SU-DHL-6 (cell line): ENCODE results near the gene PCNX4.

Source experiments
- H2AFZ ChIP-seq: fragments of 200-600 bp; sonication (generic); 2 replicates; pipeline ENCODE4 v1.6.1; 2014; ENCODE audit warnings: low read depth, mild to moderate bottlenecking, moderate library complexity, mixed read lengths, antibody characterized with exemption, low read length; ENCODE audit not compliant: severe bottlenecking
- H3F3A ChIP-seq: fragments of 200-600 bp; shearing (Covaris generic); 2 replicates; pipeline ENCODE4 v1.6.0; 2016; ENCODE audit warnings: antibody characterized with exemption, mild to moderate bottlenecking; ENCODE audit not compliant: insufficient read depth
- H3K27ac ChIP-seq: fragments of 200-600 bp; sonication (generic); 2 replicates; pipeline ENCODE4 v1.5.1; 2016; ENCODE audit warnings: low read depth, mild to moderate bottlenecking, low read length, moderate library complexity, mixed read lengths
- H3K27me3 ChIP-seq: fragments of 200-600 bp; sonication (generic), shearing (Covaris generic); 2 replicates; pipeline ENCODE4 v1.6.0; 2014; ENCODE audit warnings: mild to moderate bottlenecking, low read length
- H3K36me3 ChIP-seq: fragments of 200-600 bp; sonication (generic); 2 replicates; pipeline ENCODE4 v1.6.1; 2014; ENCODE audit warnings: mild to moderate bottlenecking, low read length, mixed read lengths
- H3K4me2 ChIP-seq: fragments of 300-600, 200-600 bp; shearing (Covaris generic), sonication (generic); 2 replicates; pipeline ENCODE4 v1.6.0; 2014; ENCODE audit warnings: low read length, low read depth, mild to moderate bottlenecking; ENCODE audit not compliant: poor library complexity, severe bottlenecking
- H3K4me3 ChIP-seq: fragments of 200-600 bp; sonication (generic); 2 replicates; pipeline ENCODE4 v1.5.1; 2014; ENCODE audit warnings: antibody characterized with exemption, low read length, mild to moderate bottlenecking, mixed read lengths; ENCODE audit not compliant: insufficient read depth, poor library complexity, severe bottlenecking
- H3K79me2 ChIP-seq: fragments of 200-600 bp; sonication (generic); 2 replicates; pipeline ENCODE4 v1.6.1; 2014; ENCODE audit warnings: mild to moderate bottlenecking, low read length, moderate library complexity; ENCODE audit not compliant: insufficient read depth
- H3K9ac ChIP-seq: fragments of 200-600 bp; sonication (generic); 2 replicates; pipeline ENCODE4 v1.7.0; 2014; ENCODE audit warnings: mild to moderate bottlenecking, low read length
- H3K9me2 ChIP-seq: fragments of 200-600 bp; sonication (generic); replicated peaks from 2 replicates; pipeline ENCODE4 v1.6.1; 2014; ENCODE audit warnings: low read length; ENCODE audit not compliant: insufficient read depth
- H3K9me3 ChIP-seq: fragments of 200-600 bp; sonication (generic); 2 replicates; pipeline ENCODE4 v1.6.1; 2014; ENCODE audit warnings: low read length, mixed read lengths; ENCODE audit not compliant: insufficient read depth
- H4K20me1 ChIP-seq: fragments of 200-600 bp; sonication (generic); 2 replicates; pipeline ENCODE4 v1.6.1; 2014; ENCODE audit warnings: low read depth, mild to moderate bottlenecking, antibody characterized with exemption, low read length, moderate library complexity, mixed read lengths
- EZH2phosphoT487 ChIP-seq: fragments of 200-600 bp; sonication (generic), shearing (Covaris generic); conservative IDR thresholded peaks from 2 replicates; pipeline ENCODE4 v1.6.1; 2018; ENCODE audit warnings: mild to moderate bottlenecking, antibody characterized with exemption, low read length, moderate library complexity, mixed read lengths
- TF ChIP-seq, protein P1 (sequence below): fragments of 200-600 bp; sonication (generic); IDR thresholded peaks from one replicate; pipeline ENCODE4 v1.5.1; 2017; ENCODE audit warnings: antibody characterized with exemption, mild to moderate bottlenecking, low read length, moderate library complexity; ENCODE audit not compliant: insufficient read depth, poor library complexity, severe bottlenecking

The PCNX4 gene

DNA sequence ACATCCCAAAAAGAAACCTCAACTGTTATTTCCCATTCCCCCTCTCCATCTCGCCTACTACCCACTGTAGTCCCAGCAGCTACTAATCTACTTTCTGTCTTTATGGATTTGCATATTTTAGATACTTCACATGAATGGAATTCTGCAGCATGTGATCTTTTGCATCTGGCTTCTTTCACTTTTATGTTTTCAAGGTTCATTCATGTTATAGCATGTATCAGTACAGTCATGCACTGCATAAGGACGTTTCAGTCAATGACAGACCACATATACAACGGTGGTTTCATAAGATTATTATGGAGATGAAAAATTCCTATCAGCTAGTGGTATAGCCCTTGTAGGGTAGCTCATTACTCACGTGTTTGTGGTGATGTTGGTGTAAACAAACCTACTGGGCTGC is 24.5 kb downstream of the PCNX4 start:
- no peaks in the 10 kb centered on the region for H4K20me1 ChIP-seq
- no peak overlapping the region for H3K9ac ChIP-seq
- no peaks in the 10 kb centered on the region for H3K9me2 ChIP-seq
- H3K79me2 ChIP-seq, result peaks cover 14% of the 10 kb centered on the region; the same call in 1 of the 2 replicates
- H3K4me3 ChIP-seq, result no peak overlapping the region
- no peak overlapping the region for H3K27ac ChIP-seq
- no peaks in the 10 kb centered on the region for H3K9me3 ChIP-seq
- no peak overlapping the region for H2AFZ ChIP-seq
- no peaks in the 10 kb centered on the region for H3K27me3 ChIP-seq
- 0 out of 2 replicates have a peak, but pooled peaks cover 4% of the 10 kb centered on the region for H3F3A ChIP-seq
- TF ChIP-seq EZH2phosphoT487, result no peak
- TF ChIP-seq, protein P1, sequence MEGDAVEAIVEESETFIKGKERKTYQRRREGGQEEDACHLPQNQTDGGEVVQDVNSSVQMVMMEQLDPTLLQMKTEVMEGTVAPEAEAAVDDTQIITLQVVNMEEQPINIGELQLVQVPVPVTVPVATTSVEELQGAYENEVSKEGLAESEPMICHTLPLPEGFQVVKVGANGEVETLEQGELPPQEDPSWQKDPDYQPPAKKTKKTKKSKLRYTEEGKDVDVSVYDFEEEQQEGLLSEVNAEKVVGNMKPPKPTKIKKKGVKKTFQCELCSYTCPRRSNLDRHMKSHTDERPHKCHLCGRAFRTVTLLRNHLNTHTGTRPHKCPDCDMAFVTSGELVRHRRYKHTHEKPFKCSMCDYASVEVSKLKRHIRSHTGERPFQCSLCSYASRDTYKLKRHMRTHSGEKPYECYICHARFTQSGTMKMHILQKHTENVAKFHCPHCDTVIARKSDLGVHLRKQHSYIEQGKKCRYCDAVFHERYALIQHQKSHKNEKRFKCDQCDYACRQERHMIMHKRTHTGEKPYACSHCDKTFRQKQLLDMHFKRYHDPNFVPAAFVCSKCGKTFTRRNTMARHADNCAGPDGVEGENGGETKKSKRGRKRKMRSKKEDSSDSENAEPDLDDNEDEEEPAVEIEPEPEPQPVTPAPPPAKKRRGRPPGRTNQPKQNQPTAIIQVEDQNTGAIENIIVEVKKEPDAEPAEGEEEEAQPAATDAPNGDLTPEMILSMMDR, result no peak
- H3K36me3 ChIP-seq, result peaks cover 37% of the 10 kb centered on the region
- H3K4me2 ChIP-seq, result no peak overlapping the region

DNA sequence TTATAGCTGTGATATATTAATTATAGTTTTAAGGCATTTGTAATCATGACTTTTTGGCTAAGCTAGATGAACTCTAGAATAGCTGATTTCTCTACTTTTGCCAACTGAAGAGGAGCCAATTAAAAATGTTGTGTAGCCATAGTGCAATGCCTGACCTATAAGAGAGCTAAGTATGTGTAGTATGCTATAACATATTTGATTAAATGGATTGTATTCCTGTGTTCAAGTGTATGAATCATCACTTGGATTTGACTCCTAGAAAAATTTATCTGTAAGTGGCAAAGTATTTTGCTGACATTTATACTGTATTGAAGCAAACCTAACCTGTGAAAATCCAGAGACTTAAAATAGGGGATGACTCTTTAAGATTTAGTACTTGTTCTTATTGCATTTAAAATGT is 34.2 kb downstream of the PCNX4 start:
- Histone ChIP-seq H3K4me3 (no peak overlapping the region), H3K27ac (no peak overlapping the region), H3K9ac (no peak overlapping the region), H3K9me2 (no peaks in the 10 kb centered on the region), H4K20me1 (no peaks in the 10 kb centered on the region), H3F3A (no peaks in the 10 kb centered on the region), H3K36me3 (peaks cover 44% of the 10 kb centered on the region), H3K4me2 (no peak overlapping the region), H3K79me2 (no peaks in the 10 kb centered on the region), H2AFZ (no peak overlapping the region), H3K9me3 (no peaks in the 10 kb centered on the region), H3K27me3 (no peaks in the 10 kb centered on the region)
- TF ChIP-seq, protein P1, result no peak
- TF ChIP-seq EZH2phosphoT487, result no peak

DNA sequence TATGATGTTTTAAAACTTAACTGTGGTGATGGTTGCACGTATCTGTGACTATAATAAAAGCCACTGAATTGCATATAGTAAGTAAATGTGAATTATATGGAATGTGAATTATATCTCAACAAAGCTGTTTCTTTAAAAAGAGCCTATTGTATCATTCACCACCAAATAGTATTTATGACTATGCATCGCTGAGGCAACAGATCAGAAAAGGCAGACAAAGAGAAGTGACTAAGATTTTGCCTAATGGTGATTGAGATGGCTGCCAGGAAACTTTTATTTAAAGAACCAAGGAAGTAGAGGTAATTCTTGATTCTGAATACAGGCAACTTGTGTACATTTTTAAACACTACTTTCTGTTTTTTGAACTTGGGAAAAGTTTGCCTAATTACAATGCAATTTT is 41.8 kb downstream of the PCNX4 start:
- Histone ChIP-seq H3K79me2 (no peaks in the 10 kb centered on the region), H3K9ac (no peak overlapping the region), H3K9me3 (no peaks in the 10 kb centered on the region), H4K20me1 (no peaks in the 10 kb centered on the region), H3K27me3 (no peaks in the 10 kb centered on the region), H3K27ac (no peak overlapping the region), H3K36me3 (peaks cover under 1% of the 10 kb centered on the region; the same call in 1 of the 2 replicates), H3F3A (no peaks in the 10 kb centered on the region), H3K4me2 (no peak overlapping the region), H3K9me2 (no peaks in the 10 kb centered on the region), H3K4me3 (no peak overlapping the region), H2AFZ (no peak overlapping the region)
- TF ChIP-seq, protein P1, result no peak
- TF ChIP-seq EZH2phosphoT487, result no peak
